Stimulated activated CD4-positive, alpha-beta T cell treated with anti-CD3 and anti-CD28 coated beads, Interleukin-4, amount 100 ng/mL, for 48 hours (primary cell): ENCODE results near the gene LRRC25.
"Not testable (repeated sequence)": the region's sequence is repeated elsewhere in the genome, so short reads cannot be mapped to it uniquely, and the experiment has no call there.

Experiments used
- DNase-seq, 2 donors: peaks; one replicate each; pipeline ENCODE4 v3.0.0-alpha.2; 2020; ENCODE audit warnings: low read depth in 2 of 2

LRRC25 gene

GRCh38 chr19:18405754-18406153 is 8.3 kb upstream of the LRRC25 start:
- not testable (repeated sequence) for DNase-seq

- DNase-seq = not testable (repeated sequence)
Observed at GRCh38 chr19:18402455-18403248, 5.2 kb upstream of the LRRC25 start.

GRCh38 chr19:18401580-18402112 is 4.2 kb upstream of the LRRC25 start:
- DNase-seq = no peak

- DNase-seq = no peak
Observed at GRCh38 chr19:18399008-18399407, 1.6 kb upstream of the LRRC25 start.

GRCh38 chr19:18396471-18397241 is 766 bp downstream of the LRRC25 start:
- no peak for DNase-seq

- no peak for DNase-seq
Observed at GRCh38 chr19:18393836-18394235, 3.6 kb downstream of the LRRC25 start.

GRCh38 chr19:18392926-18393325 is 4.5 kb downstream of the LRRC25 start:
- no peak for DNase-seq

GRCh38 chr19:18392417-18392816 is 5.0 kb downstream of the LRRC25 start:
- no peak for DNase-seq

- DNase-seq = no peak
Observed at GRCh38 chr19:18391509-18392075, 5.8 kb downstream of the LRRC25 start.

- DNase-seq = no peak
Observed at GRCh38 chr19:18390065-18390907, 7.1 kb downstream of the LRRC25 start.

- DNase-seq = no peak
Observed at GRCh38 chr19:18389726-18390064, 7.7 kb downstream of the LRRC25 start.

GRCh38 chr19:18388960-18389725 is 8.3 kb downstream of the LRRC25 start:
- DNase-seq = no peak

- peak; percentile 70 to 72 for DNase-seq
Observed at GRCh38 chr19:18388100-18388959, 9.1 kb downstream of the LRRC25 start.

GRCh38 chr19:18386543-18387271 is 10.7 kb downstream of the LRRC25 start:
- DNase-seq = no peak

- peak in 1 of 2 donors; percentile 26 for DNase-seq
Observed at GRCh38 chr19:18385675-18386542, 11.5 kb downstream of the LRRC25 start, which contains the start of gene GDF15. Gene GDF15, plus strand, starts transcription at chr19:18386158. Its CDS starts 32 bp downstream, at chr19:18386190.

GRCh38 chr19:18385359-18385674 is 12.1 kb downstream of the LRRC25 start:
- no peak for DNase-seq

- no peak for DNase-seq
Observed at GRCh38 chr19:18384775-18385174, 12.6 kb downstream of the LRRC25 start.

GRCh38 chr19:18383622-18384021 is 13.8 kb downstream of the LRRC25 start:
- DNase-seq = not testable (repeated sequence)
